Measurements from ENCODE around the gene CD47. TPM values are rescaled to one million over a fixed set of nuclear protein-coding genes. Genes with fewer than 3 reads are reported as not detected.

Gene CD47
- total and polyA plus RNA-seq, 10 of the 15 experiments (the other 5 are each of a cell fraction or from before 2014, with no cell fraction given), result 22.9 to 175 (median 81.1) TPM

DNA sequence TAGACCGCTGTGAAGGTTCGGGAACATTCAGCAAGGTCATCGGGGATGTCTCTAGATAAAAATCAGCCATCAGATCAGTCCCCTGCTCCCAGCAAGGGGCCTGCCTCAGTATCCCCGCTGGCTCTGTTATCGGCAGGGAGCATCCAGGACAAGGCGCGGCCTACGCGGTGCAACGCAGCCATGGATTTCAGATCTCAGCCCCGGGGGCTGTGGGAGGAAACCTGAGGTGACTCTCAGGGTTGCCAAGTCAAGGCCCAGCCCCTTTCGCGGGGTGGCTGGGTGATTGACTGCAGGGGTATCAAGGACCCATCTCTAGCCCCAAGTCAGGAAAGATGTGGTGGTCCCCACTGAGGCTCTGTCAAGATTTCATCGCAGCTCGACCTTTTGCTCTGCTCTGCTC is 23.1 kb upstream of the CD47 start:
- no peak for TF ChIP-seq RB1 (IDR thresholded peaks at IDR 0.05; ENCODE audit: borderline replicate concordance)
- TF ChIP-seq, protein P1, sequence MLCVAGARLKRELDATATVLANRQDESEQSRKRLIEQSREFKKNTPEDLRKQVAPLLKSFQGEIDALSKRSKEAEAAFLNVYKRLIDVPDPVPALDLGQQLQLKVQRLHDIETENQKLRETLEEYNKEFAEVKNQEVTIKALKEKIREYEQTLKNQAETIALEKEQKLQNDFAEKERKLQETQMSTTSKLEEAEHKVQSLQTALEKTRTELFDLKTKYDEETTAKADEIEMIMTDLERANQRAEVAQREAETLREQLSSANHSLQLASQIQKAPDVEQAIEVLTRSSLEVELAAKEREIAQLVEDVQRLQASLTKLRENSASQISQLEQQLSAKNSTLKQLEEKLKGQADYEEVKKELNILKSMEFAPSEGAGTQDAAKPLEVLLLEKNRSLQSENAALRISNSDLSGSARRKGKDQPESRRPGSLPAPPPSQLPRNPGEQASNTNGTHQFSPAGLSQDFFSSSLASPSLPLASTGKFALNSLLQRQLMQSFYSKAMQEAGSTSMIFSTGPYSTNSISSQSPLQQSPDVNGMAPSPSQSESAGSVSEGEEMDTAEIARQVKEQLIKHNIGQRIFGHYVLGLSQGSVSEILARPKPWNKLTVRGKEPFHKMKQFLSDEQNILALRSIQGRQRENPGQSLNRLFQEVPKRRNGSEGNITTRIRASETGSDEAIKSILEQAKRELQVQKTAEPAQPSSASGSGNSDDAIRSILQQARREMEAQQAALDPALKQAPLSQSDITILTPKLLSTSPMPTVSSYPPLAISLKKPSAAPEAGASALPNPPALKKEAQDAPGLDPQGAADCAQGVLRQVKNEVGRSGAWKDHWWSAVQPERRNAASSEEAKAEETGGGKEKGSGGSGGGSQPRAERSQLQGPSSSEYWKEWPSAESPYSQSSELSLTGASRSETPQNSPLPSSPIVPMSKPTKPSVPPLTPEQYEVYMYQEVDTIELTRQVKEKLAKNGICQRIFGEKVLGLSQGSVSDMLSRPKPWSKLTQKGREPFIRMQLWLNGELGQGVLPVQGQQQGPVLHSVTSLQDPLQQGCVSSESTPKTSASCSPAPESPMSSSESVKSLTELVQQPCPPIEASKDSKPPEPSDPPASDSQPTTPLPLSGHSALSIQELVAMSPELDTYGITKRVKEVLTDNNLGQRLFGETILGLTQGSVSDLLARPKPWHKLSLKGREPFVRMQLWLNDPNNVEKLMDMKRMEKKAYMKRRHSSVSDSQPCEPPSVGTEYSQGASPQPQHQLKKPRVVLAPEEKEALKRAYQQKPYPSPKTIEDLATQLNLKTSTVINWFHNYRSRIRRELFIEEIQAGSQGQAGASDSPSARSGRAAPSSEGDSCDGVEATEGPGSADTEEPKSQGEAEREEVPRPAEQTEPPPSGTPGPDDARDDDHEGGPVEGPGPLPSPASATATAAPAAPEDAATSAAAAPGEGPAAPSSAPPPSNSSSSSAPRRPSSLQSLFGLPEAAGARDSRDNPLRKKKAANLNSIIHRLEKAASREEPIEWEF (IDR thresholded peaks at IDR 0.05; ENCODE audit: insufficient replicate concordance, low read depth, low read length), result no peak
- TF ChIP-seq WRNIP1 (IDR thresholded peaks at IDR 0.05; ENCODE audit: borderline replicate concordance, low read depth, low read length), result no peak
- TF ChIP-seq EGR1 (IDR thresholded peaks at IDR 0.05; ENCODE audit: borderline replicate concordance in 1 of 2, low read depth in 2 of 2, low read length in 2 of 2), result no peak
- no peak for TF ChIP-seq SIX5 (IDR thresholded peaks at IDR 0.05; ENCODE audit: low read depth, low read length, severe bottlenecking)
- TF ChIP-seq, protein P2, sequence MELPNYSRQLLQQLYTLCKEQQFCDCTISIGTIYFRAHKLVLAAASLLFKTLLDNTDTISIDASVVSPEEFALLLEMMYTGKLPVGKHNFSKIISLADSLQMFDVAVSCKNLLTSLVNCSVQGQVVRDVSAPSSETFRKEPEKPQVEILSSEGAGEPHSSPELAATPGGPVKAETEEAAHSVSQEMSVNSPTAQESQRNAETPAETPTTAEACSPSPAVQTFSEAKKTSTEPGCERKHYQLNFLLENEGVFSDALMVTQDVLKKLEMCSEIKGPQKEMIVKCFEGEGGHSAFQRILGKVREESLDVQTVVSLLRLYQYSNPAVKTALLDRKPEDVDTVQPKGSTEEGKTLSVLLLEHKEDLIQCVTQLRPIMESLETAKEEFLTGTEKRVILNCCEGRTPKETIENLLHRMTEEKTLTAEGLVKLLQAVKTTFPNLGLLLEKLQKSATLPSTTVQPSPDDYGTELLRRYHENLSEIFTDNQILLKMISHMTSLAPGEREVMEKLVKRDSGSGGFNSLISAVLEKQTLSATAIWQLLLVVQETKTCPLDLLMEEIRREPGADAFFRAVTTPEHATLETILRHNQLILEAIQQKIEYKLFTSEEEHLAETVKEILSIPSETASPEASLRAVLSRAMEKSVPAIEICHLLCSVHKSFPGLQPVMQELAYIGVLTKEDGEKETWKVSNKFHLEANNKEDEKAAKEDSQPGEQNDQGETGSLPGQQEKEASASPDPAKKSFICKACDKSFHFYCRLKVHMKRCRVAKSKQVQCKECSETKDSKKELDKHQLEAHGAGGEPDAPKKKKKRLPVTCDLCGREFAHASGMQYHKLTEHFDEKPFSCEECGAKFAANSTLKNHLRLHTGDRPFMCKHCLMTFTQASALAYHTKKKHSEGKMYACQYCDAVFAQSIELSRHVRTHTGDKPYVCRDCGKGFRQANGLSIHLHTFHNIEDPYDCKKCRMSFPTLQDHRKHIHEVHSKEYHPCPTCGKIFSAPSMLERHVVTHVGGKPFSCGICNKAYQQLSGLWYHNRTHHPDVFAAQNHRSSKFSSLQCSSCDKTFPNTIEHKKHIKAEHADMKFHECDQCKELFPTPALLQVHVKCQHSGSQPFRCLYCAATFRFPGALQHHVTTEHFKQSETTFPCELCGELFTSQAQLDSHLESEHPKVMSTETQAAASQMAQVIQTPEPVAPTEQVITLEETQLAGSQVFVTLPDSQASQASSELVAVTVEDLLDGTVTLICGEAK (IDR thresholded peaks at IDR 0.05; ENCODE audit: borderline replicate concordance), result no peak
- no peak for TF ChIP-seq BMI1 (IDR thresholded peaks at IDR 0.05; ENCODE audit: borderline replicate concordance)
- RAD21 ChIA-PET (ENCODE audit: unreplicated experiment), result no interaction called here
- in situ Hi-C loops (cut with MboI), result no loop called here

More for the DNA sequence above, 23.1 kb upstream of the CD47 start:
- CTCF ChIA-PET, result interaction anchor here (1.2 kb wide), 1 partner anchor 38 kb away, joined by 3 read pairs; no protein-coding TSS in a partner anchor
- ATAC-seq (no peak), FAIRE-seq (no peak), DNase-seq (ENCODE audit: low read depth, low spot score) (no peak)
- H3K4me1 ChIP-seq (ENCODE audit: control insufficient read depth, insufficient read depth, low read length), result no peaks in the 10 kb centered on the region
- no peak overlapping the region for H3K9ac ChIP-seq (ENCODE audit: control insufficient read depth, insufficient read depth, low read length)
- SMC1A ChIA-PET (ENCODE audit: uncharacterized antibody, unreplicated experiment), result interaction anchor here (1.5 kb wide), 1 partner anchor 13 kb away, joined by 3 read pairs; no protein-coding TSS in a partner anchor
- no peak overlapping the region for H3K4me2 ChIP-seq (ENCODE audit: control insufficient read depth, insufficient read depth)
- no peak overlapping the region for H3K4me3 ChIP-seq
- H4K20me1 ChIP-seq (ENCODE audit: control insufficient read depth, insufficient read depth), result no peaks in the 10 kb centered on the region
- no peak overlapping the region for H3K27ac ChIP-seq (ENCODE audit: control insufficient read depth, insufficient read depth)
- no peaks in the 10 kb centered on the region for H3K36me3 ChIP-seq (ENCODE audit: control insufficient read depth in 2 of 2, insufficient read depth in 2 of 2, low read length in 1 of 2)
- H3K79me2 ChIP-seq (ENCODE audit: control insufficient read depth, insufficient read depth, low read length), result no peaks in the 10 kb centered on the region
- POLR2A ChIA-PET, result no interaction called here
- 95% methylated on average over 15 of the region's 15 CpGs for WGBS (ENCODE audit: insufficient coverage, insufficient replicate concordance, low lambda C conversion rate, missing lambda C conversion rate)
- H3K27me3 ChIP-seq (replicated peaks in 1 of 2; ENCODE audit: control insufficient read depth in 2 of 2, insufficient read depth in 2 of 2, low read length in 1 of 2), result no peaks in the 10 kb centered on the region
- BruUV-seq (replicated peaks), result no TSS peak
- H2AFZ ChIP-seq (ENCODE audit: control insufficient read depth, low read depth, low read length), result no peak overlapping the region
- H3K9me3 ChIP-seq (replicated peaks; ENCODE audit: control insufficient read depth, insufficient read depth, low read length), result no peaks in the 10 kb centered on the region
- intact Hi-C loops (cut with micrococcal nuclease; ENCODE audit: unreplicated experiment), result no loop called here
